HG03575 (cell line): ENCODE measurements around the gene IRF2.
"Not testable (repeated sequence)": the region's sequence is repeated elsewhere in the genome, so short reads cannot be mapped to it uniquely, and the experiment has no call there.

Experiments
- ATAC-seq: cut with Tn5 transposase; IDR thresholded peaks from one replicate; pipeline ENCODE4 v1.9.1; 2021; ENCODE audit not compliant: unreplicated experiment, insufficient number of reproducible peaks, low FRiP score; ENCODE audit errors: extremely low read depth

IRF2 gene

GRCh38 chr4:184383497-184384055 is 90.8 kb downstream of the IRF2 start:
- ATAC-seq = no peak

- ATAC-seq = no peak
Observed at GRCh38 chr4:184382189-184382846, 92.0 kb downstream of the IRF2 start.

- no peak for ATAC-seq
Observed at GRCh38 chr4:184380707-184381106, 93.6 kb downstream of the IRF2 start.

GRCh38 chr4:184380214-184380613 is 94.1 kb downstream of the IRF2 start:
- ATAC-seq = not testable (repeated sequence)

- no peak for ATAC-seq
Observed at GRCh38 chr4:184376923-184377322, 97.4 kb downstream of the IRF2 start.

GRCh38 chr4:184376126-184376838 is 98.1 kb downstream of the IRF2 start:
- ATAC-seq = no peak

GRCh38 chr4:184375623-184376022 is 98.7 kb downstream of the IRF2 start:
- not testable (repeated sequence) for ATAC-seq

- no peak for ATAC-seq
Observed at GRCh38 chr4:184375027-184375426, 99.3 kb downstream of the IRF2 start.

- ATAC-seq = no peak
Observed at GRCh38 chr4:184373886-184374405, 100.4 kb downstream of the IRF2 start.

- ATAC-seq = no peak
Observed at GRCh38 chr4:184371390-184371787, 103.0 kb downstream of the IRF2 start.

- no peak for ATAC-seq
Observed at GRCh38 chr4:184370711-184371389, 103.5 kb downstream of the IRF2 start.

GRCh38 chr4:184369871-184370270 is 104.5 kb downstream of the IRF2 start:
- ATAC-seq = no peak

- no peak for ATAC-seq
Observed at GRCh38 chr4:184368731-184369130, 105.6 kb downstream of the IRF2 start.

GRCh38 chr4:184368290-184368689 is 106.1 kb downstream of the IRF2 start:
- ATAC-seq = no peak

- ATAC-seq = no peak
Observed at GRCh38 chr4:184364100-184364921, 110.0 kb downstream of the IRF2 start.

GRCh38 chr4:184363258-184363657 is 111.1 kb downstream of the IRF2 start:
- no peak for ATAC-seq

- no peak for ATAC-seq
Observed at GRCh38 chr4:184362396-184362795, 112.0 kb downstream of the IRF2 start.

GRCh38 chr4:184361443-184361842 is 112.9 kb downstream of the IRF2 start:
- no peak for ATAC-seq

GRCh38 chr4:184359888-184360287 is 114.5 kb downstream of the IRF2 start:
- no peak for ATAC-seq
